Germinal center (tissue), 1 donor: ENCODE results near the gene DAND5.

Experiments used
- DNase-seq: peaks from one replicate; pipeline ENCODE4 v3.0.0; 2012; ENCODE audit warnings: mixed read lengths, low spot score

Gene DAND5

DNA sequence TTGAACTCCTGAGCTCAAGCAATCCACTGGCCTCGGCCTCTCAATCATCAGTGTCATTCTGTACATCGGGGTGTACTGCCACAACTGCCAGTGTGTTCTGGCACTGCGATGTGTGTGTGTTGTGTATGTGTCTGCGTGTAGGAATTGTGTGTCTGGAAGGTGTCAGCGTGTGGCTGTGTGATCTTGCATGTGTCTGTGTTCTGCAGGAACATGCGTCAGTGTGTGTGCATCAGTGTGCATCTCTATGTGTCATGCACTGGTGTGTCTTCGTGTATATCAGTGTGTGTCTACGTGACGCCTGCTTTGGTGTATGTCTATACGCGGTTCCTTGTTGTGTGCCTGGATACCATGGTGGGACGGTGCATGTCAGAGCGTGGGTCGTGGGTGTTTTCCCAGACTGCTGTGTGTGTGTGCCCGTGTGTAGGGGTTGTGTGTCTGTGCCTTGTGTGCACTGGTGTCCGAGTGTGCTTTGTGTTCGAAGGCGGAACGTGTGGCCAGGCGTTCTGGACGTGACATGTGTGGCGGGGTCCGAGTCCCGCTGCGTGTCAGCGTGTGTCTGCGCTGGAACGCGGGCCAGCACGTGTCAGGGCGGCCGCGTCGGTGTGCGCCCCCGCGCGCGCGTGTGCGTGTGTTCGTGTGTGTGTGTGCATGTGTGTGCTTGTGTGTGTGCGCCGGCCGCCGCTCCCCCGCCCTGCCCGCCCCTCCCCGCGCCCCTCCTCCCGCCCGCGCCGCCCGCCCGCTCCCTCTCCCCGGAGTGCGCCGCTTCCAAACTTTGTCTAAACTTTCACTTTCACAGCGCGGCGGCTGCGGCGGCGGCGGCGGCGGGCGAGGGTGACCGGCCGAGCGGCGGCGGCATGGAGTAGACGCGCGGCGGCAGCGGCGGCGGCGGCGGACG lies 25.6 kb downstream of the DAND5 start, which contains the start of gene NFIX:
NFIX (plus strand) TSS at position 775 of the 895 bp plus-strand sequence. CDS start 363 bp downstream, outside the sequence.
- DNase-seq: peak; percentile 64

DNA sequence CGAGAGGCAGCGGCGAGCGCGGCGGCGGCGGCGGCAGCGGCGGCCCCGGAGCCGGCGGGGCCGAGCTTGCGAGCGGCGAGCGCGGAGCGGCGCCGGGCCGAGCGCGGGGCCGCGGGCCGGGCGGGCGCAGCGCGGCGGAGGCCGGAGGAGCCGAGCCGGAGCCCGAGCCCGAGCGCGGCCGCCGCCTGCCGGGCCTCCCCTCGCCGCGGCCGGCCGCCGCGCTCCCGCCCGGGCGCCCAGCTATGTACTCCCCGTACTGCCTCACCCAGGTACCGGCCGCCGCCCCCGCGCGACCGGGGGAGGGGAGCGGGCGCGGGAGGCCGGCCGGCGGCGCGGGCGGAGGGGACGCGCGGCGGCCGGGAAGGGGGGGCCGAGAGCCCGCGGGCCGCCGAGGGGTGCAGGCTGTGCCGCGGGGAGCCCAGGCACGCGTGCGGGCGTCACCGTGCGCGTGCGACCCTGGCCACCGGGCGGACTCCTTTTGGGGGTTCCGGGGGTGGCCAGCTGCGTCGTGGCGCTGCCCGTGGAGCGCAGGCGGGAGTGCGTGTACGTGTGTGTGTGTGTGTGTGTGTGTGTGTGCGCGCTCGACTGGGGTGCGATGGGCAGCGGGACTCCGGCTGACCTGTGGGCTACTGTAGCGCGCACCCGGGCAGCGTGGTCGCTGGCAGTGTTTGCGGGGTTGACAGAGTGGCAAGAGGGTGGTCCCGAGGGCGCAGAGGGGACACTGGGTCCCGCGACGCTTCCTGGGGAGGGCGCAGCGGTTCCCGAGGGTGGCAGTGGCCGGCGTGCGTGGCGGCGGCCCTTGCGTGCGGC lies 26.4 kb downstream of the DAND5 start:
- DNase-seq: peak; percentile 49

GRCh38 chr19:12996406-12997094 lies 27.2 kb downstream of the DAND5 start:
- no peak for DNase-seq

DNA sequence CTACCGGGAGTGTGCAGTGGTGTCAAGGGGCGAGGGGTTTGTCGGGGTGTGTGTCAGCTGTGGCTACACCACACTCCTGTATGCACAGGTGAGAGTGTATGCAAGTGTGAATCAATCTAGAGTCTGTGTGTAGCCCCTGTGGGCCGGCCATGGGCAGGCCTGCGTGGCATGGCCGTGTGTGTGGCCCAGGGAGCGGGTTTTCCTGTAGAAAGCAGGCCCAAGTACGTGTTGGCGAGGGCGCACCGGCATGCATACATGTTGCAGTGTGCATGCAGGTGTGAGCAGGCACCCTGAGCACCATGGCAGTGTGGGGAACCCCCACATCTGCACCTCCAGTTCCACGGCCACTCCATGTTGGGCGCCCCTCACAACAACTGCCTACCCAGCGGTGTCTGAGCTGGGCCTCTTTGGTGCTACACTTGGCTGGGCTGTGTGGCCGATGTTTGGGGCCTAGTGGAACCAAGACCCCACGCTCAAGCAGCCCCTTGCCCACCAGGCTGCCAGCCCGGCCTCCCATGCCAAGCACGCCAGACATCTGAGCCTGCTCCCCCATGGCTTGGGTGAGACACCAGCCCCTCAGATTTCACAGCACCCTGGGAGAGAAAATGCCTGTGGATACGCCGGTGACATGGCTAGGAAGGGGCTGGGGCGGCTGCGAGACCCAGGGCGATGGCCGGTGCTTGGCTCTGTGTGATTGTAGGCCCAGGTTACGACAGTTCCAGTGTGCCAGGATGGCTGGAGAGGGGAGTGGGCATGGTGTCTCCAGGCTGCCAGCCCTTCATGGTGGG lies 28.0 kb downstream of the DAND5 start:
- DNase-seq: no peak

- DNase-seq: no peak
These were observed 28.9 kb downstream of the DAND5 start for GRCh38 chr19:12997967-12998940.

GRCh38 chr19:13001166-13001501 lies 31.8 kb downstream of the DAND5 start:
- DNase-seq: no peak

DNA sequence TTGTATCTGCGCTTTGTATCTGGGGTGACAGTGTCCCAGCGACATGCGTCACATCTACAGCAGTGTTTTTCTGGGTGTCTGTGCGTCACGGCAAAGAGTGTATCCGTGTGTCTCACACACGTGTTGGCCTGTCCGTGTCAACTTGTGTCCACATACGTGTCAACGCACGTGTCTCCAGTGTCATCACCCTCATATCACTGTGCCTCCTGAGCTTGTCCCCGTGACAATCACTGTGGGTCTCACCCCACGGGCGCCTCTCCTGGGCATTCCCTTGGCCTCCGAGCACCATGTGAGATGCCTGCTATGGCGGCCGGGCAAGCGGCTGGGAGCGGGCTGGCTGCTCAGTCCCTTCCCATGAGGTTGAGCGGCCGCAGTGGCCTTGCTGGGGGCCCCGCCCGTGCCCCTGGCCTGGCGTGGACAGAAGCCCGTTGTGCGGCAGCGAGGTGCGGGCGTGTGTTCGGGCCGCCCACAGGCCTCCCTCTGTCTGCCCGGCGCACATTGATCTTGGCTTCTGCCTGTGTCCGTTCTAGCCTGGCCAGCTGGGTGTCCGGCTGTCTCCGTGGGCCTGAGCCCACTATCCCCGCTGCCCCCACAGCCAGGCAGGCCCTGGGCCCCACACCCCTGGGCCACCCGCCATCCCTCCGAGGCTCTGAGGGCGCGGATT lies 32.3 kb downstream of the DAND5 start:
- DNase-seq: no peak

GRCh38 chr19:13002166-13002898 lies 33.0 kb downstream of the DAND5 start:
- no peak for DNase-seq

GRCh38 chr19:13003081-13003480 lies 33.7 kb downstream of the DAND5 start:
- no peak for DNase-seq

GRCh38 chr19:13004273-13004672 lies 34.9 kb downstream of the DAND5 start:
- no peak for DNase-seq

- no peak for DNase-seq
These were observed 35.9 kb downstream of the DAND5 start for GRCh38 chr19:13005253-13005652.

GRCh38 chr19:13005861-13006370 lies 36.5 kb downstream of the DAND5 start:
- no peak for DNase-seq

DNA sequence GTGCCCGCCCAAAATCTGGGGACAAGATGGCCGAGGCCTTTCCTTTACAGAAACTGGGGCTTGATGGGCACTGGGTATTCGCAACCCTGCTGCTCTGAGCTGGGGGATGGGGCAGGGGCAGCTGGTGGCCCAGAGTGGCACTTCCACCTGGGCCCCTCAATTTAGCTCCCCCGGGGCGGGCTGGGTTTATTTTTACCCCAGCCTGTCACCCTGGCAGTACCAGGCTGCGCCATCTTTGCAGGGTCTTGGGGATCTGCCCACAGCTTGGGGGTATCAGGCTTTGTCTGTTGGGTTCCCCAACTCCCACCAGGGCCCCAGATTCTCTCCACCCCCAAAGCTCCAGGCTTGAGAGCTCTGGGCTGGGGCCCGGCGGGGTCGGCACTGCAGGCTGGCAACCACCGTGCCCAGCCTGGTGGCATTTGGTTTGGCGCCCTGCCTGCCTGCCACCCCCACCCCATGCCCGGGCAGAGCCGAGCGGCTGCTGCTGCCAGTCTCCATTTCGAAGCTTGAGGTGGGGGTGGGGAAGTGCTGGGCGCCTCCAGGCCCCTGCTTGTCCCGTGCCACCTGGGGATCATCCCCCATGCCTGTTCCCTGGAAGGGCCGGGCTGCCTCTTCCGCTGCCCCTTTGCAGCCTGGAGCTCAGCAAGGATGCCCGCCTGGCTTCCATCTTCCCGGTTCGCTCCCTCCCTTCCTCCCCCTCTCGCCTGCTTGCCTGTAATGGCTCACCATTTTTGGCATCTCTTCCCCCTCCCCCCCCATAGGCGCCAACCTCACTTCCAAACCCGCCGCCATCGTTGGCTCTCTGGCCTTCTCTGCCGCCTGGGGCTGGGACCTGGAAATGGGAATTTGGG lies 37.3 kb downstream of the DAND5 start:
- DNase-seq: no peak

GRCh38 chr19:13007292-13008045 lies 38.1 kb downstream of the DAND5 start:
- no peak for DNase-seq

DNA sequence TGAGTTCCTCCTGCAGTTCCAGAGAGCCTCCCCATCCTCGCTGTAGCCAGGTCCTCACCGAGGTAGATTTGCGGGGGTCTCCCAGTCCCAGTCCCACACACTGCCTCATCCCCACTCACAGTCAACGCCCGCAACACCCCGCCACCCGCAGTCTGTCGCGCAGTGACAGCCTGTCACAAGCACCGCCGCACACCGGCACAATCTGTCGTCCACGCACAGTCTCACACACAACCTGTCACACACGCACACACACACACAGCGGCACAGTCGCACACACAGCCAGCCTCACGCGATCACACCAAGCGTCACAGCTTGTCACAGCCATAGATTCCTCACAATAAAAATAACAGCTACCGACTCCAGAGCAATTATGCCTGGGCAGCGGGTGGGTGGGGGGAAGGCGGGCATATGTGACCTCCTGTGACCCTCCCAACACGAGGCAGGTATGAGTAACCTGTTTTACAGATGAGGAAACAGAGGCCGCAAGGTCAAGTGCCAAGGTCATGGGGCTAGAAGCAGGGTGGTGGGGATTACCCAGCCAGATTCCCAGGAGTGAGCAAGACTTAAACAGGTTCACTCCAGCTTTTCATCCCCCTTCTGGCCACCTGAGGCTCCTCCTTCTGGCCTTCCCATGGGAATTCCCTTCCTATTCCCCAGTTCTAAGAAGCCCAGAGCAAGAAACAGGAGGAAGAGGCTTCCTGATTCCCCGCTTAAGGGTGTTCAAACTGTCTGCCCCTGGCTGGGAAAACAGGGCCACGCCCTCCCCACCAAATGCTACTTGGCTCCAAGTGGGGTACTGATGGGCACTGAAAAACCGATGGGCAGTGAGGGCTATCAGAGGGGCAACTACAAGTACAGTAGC lies 39.8 kb downstream of the DAND5 start:
- no peak for DNase-seq
